ENCODE measurements around the gene NPFF. TPM values are rescaled to one million over a fixed set of nuclear protein-coding genes. Genes with fewer than 3 reads are reported as not detected.

The NPFF gene
- total and polyA plus RNA-seq, 4 donors: not detected

DNA sequence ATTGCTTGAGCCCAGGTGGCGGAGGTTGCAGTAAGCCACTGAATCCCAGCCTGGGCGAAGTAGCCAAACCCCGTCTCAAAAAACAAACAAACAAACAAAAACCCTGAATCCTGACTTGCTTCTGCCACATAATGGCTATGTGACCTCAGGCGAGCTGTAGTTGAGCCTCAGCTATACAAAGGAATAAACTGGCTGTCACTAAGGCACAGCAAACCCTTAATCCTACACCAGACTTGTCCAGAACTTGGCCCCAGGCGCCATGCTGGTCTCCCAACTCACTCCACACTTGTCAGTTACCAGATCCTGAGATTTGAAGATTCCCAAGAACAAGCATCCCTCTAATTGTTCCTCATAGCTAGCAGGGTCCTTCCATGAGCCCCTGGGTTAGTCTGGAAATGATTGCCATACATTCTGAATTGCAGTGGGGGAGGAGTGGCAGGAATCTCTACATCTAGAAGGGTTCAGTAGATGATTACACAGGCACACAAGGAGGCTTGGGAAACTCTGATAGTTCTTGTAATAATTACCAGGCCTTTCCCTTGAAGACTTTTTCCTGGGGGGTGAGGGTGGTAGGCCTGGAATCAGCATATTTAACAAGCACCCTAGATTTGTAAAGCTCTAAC lies 17.9 kb downstream of the NPFF start (continued):
- TF ChIP-seq, protein P1, sequence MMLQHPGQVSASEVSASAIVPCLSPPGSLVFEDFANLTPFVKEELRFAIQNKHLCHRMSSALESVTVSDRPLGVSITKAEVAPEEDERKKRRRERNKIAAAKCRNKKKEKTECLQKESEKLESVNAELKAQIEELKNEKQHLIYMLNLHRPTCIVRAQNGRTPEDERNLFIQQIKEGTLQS (IDR thresholded peaks at IDR 0.05): no peak
- no peak for TF ChIP-seq RXRA (IDR thresholded peaks at IDR 0.05)

DNA sequence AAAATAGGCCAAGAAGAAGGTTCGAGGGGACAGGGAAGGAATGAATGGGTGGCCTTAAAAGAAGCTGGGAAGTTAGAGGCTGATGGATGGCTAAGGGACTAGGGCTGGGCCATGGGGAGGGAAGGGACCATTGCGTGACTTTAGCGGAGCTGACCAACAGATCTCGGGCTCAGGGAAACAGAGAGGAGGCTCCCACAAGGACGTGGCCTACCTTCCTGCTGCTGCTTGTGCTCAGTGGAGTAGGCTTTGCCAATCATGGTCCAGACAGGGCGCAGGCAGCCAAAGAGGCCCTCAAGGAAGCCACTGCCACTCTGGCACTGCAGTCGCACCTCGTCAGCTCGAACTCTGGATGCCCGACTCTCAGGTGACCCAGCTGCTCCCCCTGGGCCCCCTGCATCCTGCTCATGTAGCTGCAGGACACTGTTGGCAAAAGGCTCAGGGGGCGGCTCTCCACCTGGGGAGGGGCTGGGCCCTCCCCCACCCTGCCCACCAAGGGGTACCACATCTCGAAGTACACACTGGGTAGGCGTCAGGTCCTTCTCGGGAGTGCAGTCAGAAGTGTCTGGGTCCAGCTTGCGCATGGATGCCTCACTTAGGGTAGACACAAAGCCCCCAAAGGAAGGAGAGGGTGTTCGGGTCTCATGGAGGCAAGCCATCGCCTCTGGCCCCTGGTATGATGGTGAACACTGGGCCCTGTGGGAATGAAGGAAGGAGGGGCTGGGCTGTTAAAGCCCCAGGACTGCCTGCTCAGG lies 20.4 kb downstream of the NPFF start:
- no peak overlapping the region for H3K27ac ChIP-seq (ENCODE audit: low read depth in 1 of 2, low read length in 2 of 2)
- no peak overlapping the region for H3K4me3 ChIP-seq (ENCODE audit: low read depth in 1 of 3, low read length in 3 of 3)
- WGBS: 91% methylated on average over 17 of the region's 17 CpGs
- H3K27me3 ChIP-seq (ENCODE audit: control insufficient read depth in 4 of 4, insufficient read depth in 4 of 4, low read length in 3 of 4): no peaks in the 10 kb centered on the region
- TF ChIP-seq, protein P2, sequence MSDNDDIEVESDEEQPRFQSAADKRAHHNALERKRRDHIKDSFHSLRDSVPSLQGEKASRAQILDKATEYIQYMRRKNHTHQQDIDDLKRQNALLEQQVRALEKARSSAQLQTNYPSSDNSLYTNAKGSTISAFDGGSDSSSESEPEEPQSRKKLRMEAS (IDR thresholded peaks at IDR 0.05): no peak
- TF ChIP-seq NR2F2 (IDR thresholded peaks at IDR 0.05) (no peak), HNF4G (IDR thresholded peaks at IDR 0.05) (no peak), FOXA1 (IDR thresholded peaks at IDR 0.05) (no peak)
- H3K4me1 ChIP-seq (ENCODE audit: control insufficient read depth in 4 of 4, insufficient read depth in 4 of 4, low read length in 3 of 4): no peaks in the 10 kb centered on the region
- DNase-seq (ENCODE audit: low spot score): no peak
- no peak overlapping the region for H3K9ac ChIP-seq (ENCODE audit: low read depth in 1 of 2, low read length in 2 of 2)
- peaks cover 0 to 25% (median 13%) of the 10 kb centered on the region in 4 donors for H3K36me3 ChIP-seq (ENCODE audit: control insufficient read depth in 4 of 4, insufficient read depth in 3 of 4, low read depth in 1 of 4, low read length in 3 of 4)
- no peaks in the 10 kb centered on the region for H3K9me3 ChIP-seq (ENCODE audit: control insufficient read depth in 4 of 4, low read length in 3 of 4)

- peaks cover 0 to 30% (median 17%) of the 10 kb centered on the region in 4 donors for H3K36me3 ChIP-seq (ENCODE audit: control insufficient read depth in 4 of 4, insufficient read depth in 3 of 4, low read depth in 1 of 4, low read length in 3 of 4)
- H3K9me3 ChIP-seq (ENCODE audit: control insufficient read depth in 4 of 4, low read length in 3 of 4): no peaks in the 10 kb centered on the region
- H3K27ac ChIP-seq (ENCODE audit: low read depth in 1 of 2, low read length in 2 of 2): no peak overlapping the region
- H3K4me1 ChIP-seq (ENCODE audit: control insufficient read depth in 4 of 4, insufficient read depth in 4 of 4, low read length in 3 of 4): no peaks in the 10 kb centered on the region
- TF ChIP-seq SP1 (IDR thresholded peaks at IDR 0.05) (no peak), HNF4A (conservative IDR thresholded peaks at IDR 0.05) (no peak), HNF4G (IDR thresholded peaks at IDR 0.05) (no peak), RAD21 (IDR thresholded peaks at IDR 0.05) (no peak), YY1 (IDR thresholded peaks at IDR 0.05) (no peak), RXRA (IDR thresholded peaks at IDR 0.05) (no peak), GABPA (IDR thresholded peaks at IDR 0.05 in 1 of 2, conservative IDR thresholded peaks at IDR 0.05 in 1 of 2) (no peak), FOXA2 (IDR thresholded peaks at IDR 0.05) (no peak), NR2F2 (IDR thresholded peaks at IDR 0.05) (no peak), EGR1 (IDR thresholded peaks at IDR 0.05; ENCODE audit: low read depth in 2 of 2) (no peak), FOXA1 (IDR thresholded peaks at IDR 0.05) (no peak), TAF1 (conservative IDR thresholded peaks at IDR 0.05) (no peak), REST (IDR thresholded peaks at IDR 0.05) (no peak)
- TF ChIP-seq, protein P3, sequence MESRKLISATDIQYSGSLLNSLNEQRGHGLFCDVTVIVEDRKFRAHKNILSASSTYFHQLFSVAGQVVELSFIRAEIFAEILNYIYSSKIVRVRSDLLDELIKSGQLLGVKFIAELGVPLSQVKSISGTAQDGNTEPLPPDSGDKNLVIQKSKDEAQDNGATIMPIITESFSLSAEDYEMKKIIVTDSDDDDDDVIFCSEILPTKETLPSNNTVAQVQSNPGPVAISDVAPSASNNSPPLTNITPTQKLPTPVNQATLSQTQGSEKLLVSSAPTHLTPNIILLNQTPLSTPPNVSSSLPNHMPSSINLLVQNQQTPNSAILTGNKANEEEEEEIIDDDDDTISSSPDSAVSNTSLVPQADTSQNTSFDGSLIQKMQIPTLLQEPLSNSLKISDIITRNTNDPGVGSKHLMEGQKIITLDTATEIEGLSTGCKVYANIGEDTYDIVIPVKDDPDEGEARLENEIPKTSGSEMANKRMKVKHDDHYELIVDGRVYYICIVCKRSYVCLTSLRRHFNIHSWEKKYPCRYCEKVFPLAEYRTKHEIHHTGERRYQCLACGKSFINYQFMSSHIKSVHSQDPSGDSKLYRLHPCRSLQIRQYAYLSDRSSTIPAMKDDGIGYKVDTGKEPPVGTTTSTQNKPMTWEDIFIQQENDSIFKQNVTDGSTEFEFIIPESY (IDR thresholded peaks at IDR 0.05): no peak
- TF ChIP-seq, protein P4, sequence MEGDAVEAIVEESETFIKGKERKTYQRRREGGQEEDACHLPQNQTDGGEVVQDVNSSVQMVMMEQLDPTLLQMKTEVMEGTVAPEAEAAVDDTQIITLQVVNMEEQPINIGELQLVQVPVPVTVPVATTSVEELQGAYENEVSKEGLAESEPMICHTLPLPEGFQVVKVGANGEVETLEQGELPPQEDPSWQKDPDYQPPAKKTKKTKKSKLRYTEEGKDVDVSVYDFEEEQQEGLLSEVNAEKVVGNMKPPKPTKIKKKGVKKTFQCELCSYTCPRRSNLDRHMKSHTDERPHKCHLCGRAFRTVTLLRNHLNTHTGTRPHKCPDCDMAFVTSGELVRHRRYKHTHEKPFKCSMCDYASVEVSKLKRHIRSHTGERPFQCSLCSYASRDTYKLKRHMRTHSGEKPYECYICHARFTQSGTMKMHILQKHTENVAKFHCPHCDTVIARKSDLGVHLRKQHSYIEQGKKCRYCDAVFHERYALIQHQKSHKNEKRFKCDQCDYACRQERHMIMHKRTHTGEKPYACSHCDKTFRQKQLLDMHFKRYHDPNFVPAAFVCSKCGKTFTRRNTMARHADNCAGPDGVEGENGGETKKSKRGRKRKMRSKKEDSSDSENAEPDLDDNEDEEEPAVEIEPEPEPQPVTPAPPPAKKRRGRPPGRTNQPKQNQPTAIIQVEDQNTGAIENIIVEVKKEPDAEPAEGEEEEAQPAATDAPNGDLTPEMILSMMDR (IDR thresholded peaks at IDR 0.05; ENCODE audit: low read depth, low read length, missing input control): no peak
- TF ChIP-seq, protein P2 (IDR thresholded peaks at IDR 0.05): no peak
- DNase-seq (ENCODE audit: low spot score): no peak
- WGBS: 96% methylated on average over 10 of the region's 10 CpGs
- H3K27me3 ChIP-seq (ENCODE audit: control insufficient read depth in 4 of 4, insufficient read depth in 4 of 4, low read length in 3 of 4): no peaks in the 10 kb centered on the region
- H3K9ac ChIP-seq (ENCODE audit: low read depth in 1 of 2, low read length in 2 of 2): no peak overlapping the region
- H3K4me3 ChIP-seq (ENCODE audit: low read depth in 1 of 3, low read length in 3 of 3): no peak overlapping the region
Measured at GRCh38 chr12:53485955-53486735, 21.1 kb downstream of the NPFF start.

Measured in liver (tissue), 9 donors.